HepG2 (cell line): Measurements from ENCODE around the gene MSI2.

ENCODE experiments used
- AFF4 ChIP-seq: sonication (generic); formaldehyde crosslinking; IDR thresholded peaks from 2 replicates; pipeline ENCODE4 v1.4.0; 2020; ENCODE audit warnings: missing genetic modification reagents
- EHMT2 ChIP-seq: fragments of 200-600 bp; sonication (generic); IDR thresholded peaks from 2 replicates; pipeline ENCODE4 v1.7.0; 2017; ENCODE audit warnings: antibody characterized with exemption, low read depth, low read length, borderline replicate concordance
- HDAC6 ChIP-seq: fragments of 200-600 bp; sonication (generic); IDR thresholded peaks from 2 replicates; pipeline ENCODE4 v1.7.0; 2017; ENCODE audit warnings: mild to moderate bottlenecking, antibody characterized with exemption, low read length, low read depth
- JUNB ChIP-seq: sonication (generic); formaldehyde crosslinking; IDR thresholded peaks from 2 replicates; pipeline ENCODE4 v1.8.0; 2022; ENCODE audit warnings: missing genetic modification reagents, mild to moderate bottlenecking, borderline replicate concordance
- RARA ChIP-seq: IDR thresholded peaks from 2 replicates; pipeline ENCODE4 v1.6.1; 2016; ENCODE audit warnings: missing genetic modification reagents, missing compliant biosample characterization
- TOE1 ChIP-seq: sonication (generic); formaldehyde crosslinking; IDR thresholded peaks from 2 replicates; pipeline ENCODE4 v1.4.0; 2020; ENCODE audit warnings: mild to moderate bottlenecking, missing genetic modification reagents
- YY1 ChIP-seq: IDR thresholded peaks from 2 replicates; pipeline ENCODE4 v1.6.1; 2011; ENCODE audit warnings: low read length, low read depth, moderate library complexity, mild to moderate bottlenecking; ENCODE audit not compliant: insufficient read depth, insufficient replicate concordance
- ZNF253 ChIP-seq: sonication (generic); formaldehyde crosslinking; IDR thresholded peaks from 2 replicates; pipeline ENCODE4 v1.8.0; 2022; ENCODE audit warnings: mild to moderate bottlenecking, missing genetic modification reagents, borderline replicate concordance
- TF ChIP-seq, protein P1 (sequence below): sonication (generic); formaldehyde crosslinking; IDR thresholded peaks from 2 replicates; pipeline ENCODE4 v1.5.0; 2020; ENCODE audit warnings: mild to moderate bottlenecking, missing genetic modification reagents, moderate library complexity
- TF ChIP-seq, protein P2 (sequence below), 2 experiments: sonication (generic) in 1 of 2; formaldehyde crosslinking in 1 of 2; IDR thresholded peaks; 2 replicates each; pipeline versions ENCODE4 v1.4.0 to v1.6.1; 2018 to 2020; ENCODE audit warnings: missing genetic modification reagents in 2 of 2, borderline replicate concordance in 1 of 2, low read depth in 1 of 2, mild to moderate bottlenecking in 1 of 2, missing biosample characterization in 1 of 2
- TF ChIP-seq, protein P3 (sequence below): sonication (generic); formaldehyde crosslinking; IDR thresholded peaks from 2 replicates; pipeline ENCODE4 v1.4.0; 2020; ENCODE audit warnings: missing genetic modification reagents
- TF ChIP-seq, protein P4 (sequence below), 2 experiments: sonication (generic) in 1 of 2; formaldehyde crosslinking in 1 of 2; IDR thresholded peaks; 2 replicates each; pipeline versions ENCODE4 v1.6.1 to v1.9.0; 2014 to 2022; ENCODE audit warnings: antibody characterized with exemption in 1 of 2, borderline replicate concordance in 1 of 2, inconsistent platforms in 1 of 2, low read depth in 1 of 2, missing genetic modification reagents in 1 of 2

GRCh38 chr17:57638284-57638683 is 382.0 kb downstream of the MSI2 start:
- TF ChIP-seq HDAC6 (no peak), ZNF253 (no peak), JUNB (CRISPR knock-in tag) (no peak), YY1 (no peak), AFF4 (CRISPR knock-in tag) (no peak), EHMT2 (no peak), RARA (no peak), TOE1 (CRISPR knock-in tag) (no peak)
- TF ChIP-seq, protein P1, sequence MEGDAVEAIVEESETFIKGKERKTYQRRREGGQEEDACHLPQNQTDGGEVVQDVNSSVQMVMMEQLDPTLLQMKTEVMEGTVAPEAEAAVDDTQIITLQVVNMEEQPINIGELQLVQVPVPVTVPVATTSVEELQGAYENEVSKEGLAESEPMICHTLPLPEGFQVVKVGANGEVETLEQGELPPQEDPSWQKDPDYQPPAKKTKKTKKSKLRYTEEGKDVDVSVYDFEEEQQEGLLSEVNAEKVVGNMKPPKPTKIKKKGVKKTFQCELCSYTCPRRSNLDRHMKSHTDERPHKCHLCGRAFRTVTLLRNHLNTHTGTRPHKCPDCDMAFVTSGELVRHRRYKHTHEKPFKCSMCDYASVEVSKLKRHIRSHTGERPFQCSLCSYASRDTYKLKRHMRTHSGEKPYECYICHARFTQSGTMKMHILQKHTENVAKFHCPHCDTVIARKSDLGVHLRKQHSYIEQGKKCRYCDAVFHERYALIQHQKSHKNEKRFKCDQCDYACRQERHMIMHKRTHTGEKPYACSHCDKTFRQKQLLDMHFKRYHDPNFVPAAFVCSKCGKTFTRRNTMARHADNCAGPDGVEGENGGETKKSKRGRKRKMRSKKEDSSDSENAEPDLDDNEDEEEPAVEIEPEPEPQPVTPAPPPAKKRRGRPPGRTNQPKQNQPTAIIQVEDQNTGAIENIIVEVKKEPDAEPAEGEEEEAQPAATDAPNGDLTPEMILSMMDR (CRISPR knock-in tag) = no peak
- TF ChIP-seq, protein P2, sequence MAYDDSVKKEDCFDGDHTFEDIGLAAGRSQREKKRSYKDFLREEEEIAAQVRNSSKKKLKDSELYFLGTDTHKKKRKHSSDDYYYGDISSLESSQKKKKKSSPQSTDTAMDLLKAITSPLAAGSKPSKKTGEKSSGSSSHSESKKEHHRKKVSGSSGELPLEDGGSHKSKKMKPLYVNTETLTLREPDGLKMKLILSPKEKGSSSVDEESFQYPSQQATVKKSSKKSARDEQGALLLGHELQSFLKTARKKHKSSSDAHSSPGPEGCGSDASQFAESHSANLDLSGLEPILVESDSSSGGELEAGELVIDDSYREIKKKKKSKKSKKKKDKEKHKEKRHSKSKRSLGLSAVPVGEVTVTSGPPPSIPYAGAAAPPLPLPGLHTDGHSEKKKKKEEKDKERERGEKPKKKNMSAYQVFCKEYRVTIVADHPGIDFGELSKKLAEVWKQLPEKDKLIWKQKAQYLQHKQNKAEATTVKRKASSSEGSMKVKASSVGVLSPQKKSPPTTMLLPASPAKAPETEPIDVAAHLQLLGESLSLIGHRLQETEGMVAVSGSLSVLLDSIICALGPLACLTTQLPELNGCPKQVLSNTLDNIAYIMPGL (CRISPR knock-in tag; IDR thresholded peaks at IDR 0.05; ENCODE audit: borderline replicate concordance in 1 of 2, low read depth in 1 of 2) = no peak
- TF ChIP-seq, protein P3, sequence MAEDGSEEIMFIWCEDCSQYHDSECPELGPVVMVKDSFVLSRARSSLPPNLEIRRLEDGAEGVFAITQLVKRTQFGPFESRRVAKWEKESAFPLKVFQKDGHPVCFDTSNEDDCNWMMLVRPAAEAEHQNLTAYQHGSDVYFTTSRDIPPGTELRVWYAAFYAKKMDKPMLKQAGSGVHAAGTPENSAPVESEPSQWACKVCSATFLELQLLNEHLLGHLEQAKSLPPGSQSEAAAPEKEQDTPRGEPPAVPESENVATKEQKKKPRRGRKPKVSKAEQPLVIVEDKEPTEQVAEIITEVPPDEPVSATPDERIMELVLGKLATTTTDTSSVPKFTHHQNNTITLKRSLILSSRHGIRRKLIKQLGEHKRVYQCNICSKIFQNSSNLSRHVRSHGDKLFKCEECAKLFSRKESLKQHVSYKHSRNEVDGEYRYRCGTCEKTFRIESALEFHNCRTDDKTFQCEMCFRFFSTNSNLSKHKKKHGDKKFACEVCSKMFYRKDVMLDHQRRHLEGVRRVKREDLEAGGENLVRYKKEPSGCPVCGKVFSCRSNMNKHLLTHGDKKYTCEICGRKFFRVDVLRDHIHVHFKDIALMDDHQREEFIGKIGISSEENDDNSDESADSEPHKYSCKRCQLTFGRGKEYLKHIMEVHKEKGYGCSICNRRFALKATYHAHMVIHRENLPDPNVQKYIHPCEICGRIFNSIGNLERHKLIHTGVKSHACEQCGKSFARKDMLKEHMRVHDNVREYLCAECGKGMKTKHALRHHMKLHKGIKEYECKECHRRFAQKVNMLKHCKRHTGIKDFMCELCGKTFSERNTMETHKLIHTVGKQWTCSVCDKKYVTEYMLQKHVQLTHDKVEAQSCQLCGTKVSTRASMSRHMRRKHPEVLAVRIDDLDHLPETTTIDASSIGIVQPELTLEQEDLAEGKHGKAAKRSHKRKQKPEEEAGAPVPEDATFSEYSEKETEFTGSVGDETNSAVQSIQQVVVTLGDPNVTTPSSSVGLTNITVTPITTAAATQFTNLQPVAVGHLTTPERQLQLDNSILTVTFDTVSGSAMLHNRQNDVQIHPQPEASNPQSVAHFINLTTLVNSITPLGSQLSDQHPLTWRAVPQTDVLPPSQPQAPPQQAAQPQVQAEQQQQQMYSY = no peak
- TF ChIP-seq, protein P4, sequence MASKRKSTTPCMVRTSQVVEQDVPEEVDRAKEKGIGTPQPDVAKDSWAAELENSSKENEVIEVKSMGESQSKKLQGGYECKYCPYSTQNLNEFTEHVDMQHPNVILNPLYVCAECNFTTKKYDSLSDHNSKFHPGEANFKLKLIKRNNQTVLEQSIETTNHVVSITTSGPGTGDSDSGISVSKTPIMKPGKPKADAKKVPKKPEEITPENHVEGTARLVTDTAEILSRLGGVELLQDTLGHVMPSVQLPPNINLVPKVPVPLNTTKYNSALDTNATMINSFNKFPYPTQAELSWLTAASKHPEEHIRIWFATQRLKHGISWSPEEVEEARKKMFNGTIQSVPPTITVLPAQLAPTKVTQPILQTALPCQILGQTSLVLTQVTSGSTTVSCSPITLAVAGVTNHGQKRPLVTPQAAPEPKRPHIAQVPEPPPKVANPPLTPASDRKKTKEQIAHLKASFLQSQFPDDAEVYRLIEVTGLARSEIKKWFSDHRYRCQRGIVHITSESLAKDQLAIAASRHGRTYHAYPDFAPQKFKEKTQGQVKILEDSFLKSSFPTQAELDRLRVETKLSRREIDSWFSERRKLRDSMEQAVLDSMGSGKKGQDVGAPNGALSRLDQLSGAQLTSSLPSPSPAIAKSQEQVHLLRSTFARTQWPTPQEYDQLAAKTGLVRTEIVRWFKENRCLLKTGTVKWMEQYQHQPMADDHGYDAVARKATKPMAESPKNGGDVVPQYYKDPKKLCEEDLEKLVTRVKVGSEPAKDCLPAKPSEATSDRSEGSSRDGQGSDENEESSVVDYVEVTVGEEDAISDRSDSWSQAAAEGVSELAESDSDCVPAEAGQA (IDR thresholded peaks at IDR 0.05; ENCODE audit: low read depth) = no peak
- TF ChIP-seq, protein P4 (CRISPR knock-in tag; IDR thresholded peaks at IDR 0.05; ENCODE audit: borderline replicate concordance) = no peak
